Tibial nerve (tissue), 4 donors: ENCODE measurements around the gene CXCL14. TPM values are rescaled to one million over a fixed set of nuclear protein-coding genes. Genes with fewer than 3 reads are reported as not detected.

Experiments
- DNase-seq, 2 donors: peaks; one replicate each; pipeline ENCODE4 v3.0.0-alpha.2; 2019; ENCODE audit warnings: low spot score in 2 of 2
- H3K27ac ChIP-seq, 4 donors: fragments of 200-600 bp; sonication (generic) in 3 of 4; one replicate each; pipeline ENCODE4 v1.5.1; 2017 to 2019; ENCODE audit warnings: mild to moderate bottlenecking in 1 of 4
- H3K27me3 ChIP-seq, 2 donors: fragments of 200-600 bp; sonication (generic) in 1 of 2; one replicate each; pipeline versions ENCODE4 v1.5.1 to v1.6.0; 2017 to 2019
- H3K36me3 ChIP-seq, 3 donors: fragments of 200-600 bp; sonication (generic); one replicate each; pipeline ENCODE4 v1.5.1; 2018 to 2019
- H3K4me1 ChIP-seq, 4 donors: fragments of 200-600 bp; sonication (generic) in 3 of 4; one replicate each; pipeline ENCODE4 v1.5.1; 2017 to 2019
- H3K4me3 ChIP-seq, 4 donors: fragments of 200-600 bp; sonication (generic) in 3 of 4; one replicate each; pipeline ENCODE4 v1.5.1; 2017 to 2019; ENCODE audit warnings: mild to moderate bottlenecking in 1 of 4, moderate library complexity in 1 of 4
- H3K9me3 ChIP-seq, 4 donors: fragments of 200-600 bp; sonication (generic) in 3 of 4; one replicate each; pipeline ENCODE4 v1.5.1; 2017 to 2019
- CTCF ChIP-seq, 5 experiments: fragments of 200-600 bp in 3 of 5; fragments of 450-650 bp in 2 of 5; sonication (generic) in 3 of 5; IDR thresholded peaks; one replicate each; pipeline ENCODE4 v1.5.1; 2016 to 2019; ENCODE audit warnings: antibody characterized with exemption in 5 of 5, mild to moderate bottlenecking in 3 of 5, moderate library complexity in 2 of 5
- EP300 ChIP-seq, 2 donors: sonication (generic); formaldehyde crosslinking; IDR thresholded peaks; one replicate each; pipeline ENCODE4 v1.6.1; 2017; ENCODE audit warnings: antibody characterized with exemption in 2 of 2, mild to moderate bottlenecking in 1 of 2
- POLR2A ChIP-seq, 2 donors: fragments of 450-650 bp; IDR thresholded peaks; one replicate each; pipeline ENCODE4 v1.6.1; 2017; ENCODE audit warnings: antibody characterized with exemption in 2 of 2, mild to moderate bottlenecking in 2 of 2, moderate library complexity in 2 of 2
- WGBS, 2 donors: methylation state at CpG; one replicate each; pipeline ENCODE4 v1.1.5; 2018; 5-methylcytosine and 5-hydroxymethylcytosine counted together
- total RNA-seq, 4 donors: library from RNA; depleted of rRNA; stranded (reverse); fragments of >200 nt; gene quantifications; one replicate each; pipeline ENCODE4 v1.1.0, GENCODE V29; 2016

CXCL14 gene
- total RNA-seq, 4 donors from 2014 or later, result 76.5 to 171 (median 111) TPM

GRCh38 chr5:135584276-135584675 lies 5.5 kb upstream of the CXCL14 start:
- H3K4me3 ChIP-seq, result no peak overlapping the region
- WGBS, 2 donors, result 72 to 73% methylated on average over 2 of the region's 2 CpGs
- H3K4me1 ChIP-seq, result peaks cover 0 to under 1% (median 0%) of the 10 kb centered on the region in 4 donors
- peaks cover 0 to 15% of the 10 kb centered on the region in 2 donors for H3K27me3 ChIP-seq
- H3K9me3 ChIP-seq, result no peaks in the 10 kb centered on the region
- no peak for DNase-seq
- TF ChIP-seq EP300 (IDR thresholded peaks at IDR 0.05), result no peak
- no peak overlapping the region for H3K27ac ChIP-seq
- no peaks in the 10 kb centered on the region for H3K36me3 ChIP-seq

GRCh38 chr5:135582099-135582781 lies 3.4 kb upstream of the CXCL14 start:
- no peak for DNase-seq
- WGBS, 2 donors, result 67 to 80% methylated on average over 6 of the region's 6 CpGs

GRCh38 chr5:135578305-135578684 lies 496 bp downstream of the CXCL14 start:
- Histone ChIP-seq H3K27ac (peak overlapping the region in 2 of 4 donors; percentile 51 to 55), H3K9me3 (no peaks in the 10 kb centered on the region), H3K36me3 (no peaks in the 10 kb centered on the region), H3K4me3 (peak overlapping the region; percentile 23 to 51 (median 32)), H3K4me1 (peaks cover 0 to 14% (median 0%) of the 10 kb centered on the region in 4 donors), H3K27me3 (peaks cover 0 to 32% of the 10 kb centered on the region in 2 donors)
- no peak for TF ChIP-seq CTCF (IDR thresholded peaks at IDR 0.05)
- TF ChIP-seq EP300 (IDR thresholded peaks at IDR 0.05), result no peak
- TF ChIP-seq POLR2A (IDR thresholded peaks at IDR 0.05), result no peak
- DNase-seq, result no peak
- 6 to 21% methylated on average over 8 to 16 of the region's 21 CpGs for WGBS, 2 donors

More at GRCh38 chr5:135582099-135582781, 3.4 kb upstream of the CXCL14 start:
- Histone ChIP-seq H3K4me3 (no peak overlapping the region), H3K27ac (no peak overlapping the region), H3K27me3 (peaks cover 0 to 32% of the 10 kb centered on the region in 2 donors), H3K4me1 (peaks cover 0 to 14% (median 0%) of the 10 kb centered on the region in 4 donors), H3K9me3 (no peaks in the 10 kb centered on the region), H3K36me3 (no peaks in the 10 kb centered on the region)
- TF ChIP-seq EP300 (IDR thresholded peaks at IDR 0.05) (no peak), POLR2A (IDR thresholded peaks at IDR 0.05) (no peak), CTCF (IDR thresholded peaks at IDR 0.05) (no peak)

- H3K36me3 ChIP-seq, result no peaks in the 10 kb centered on the region
- no peak for TF ChIP-seq EP300 (IDR thresholded peaks at IDR 0.05)
- WGBS, 2 donors, result 53 to 63% methylated on average over 8 of the region's 8 CpGs
- peaks cover 0 to 14% (median 0%) of the 10 kb centered on the region in 4 donors for H3K4me1 ChIP-seq
- H3K9me3 ChIP-seq, result no peaks in the 10 kb centered on the region
- H3K27me3 ChIP-seq, result peaks cover 0 to 32% of the 10 kb centered on the region in 2 donors
- H3K4me3 ChIP-seq, result peak overlapping the region in 1 of 4 donors; percentile 51
- H3K27ac ChIP-seq, result no peak overlapping the region
- no peak for DNase-seq
Observed at GRCh38 chr5:135577421-135577820, 1.4 kb downstream of the CXCL14 start.

- no peaks in the 10 kb centered on the region for H3K9me3 ChIP-seq
- peaks cover 0 to 22% of the 10 kb centered on the region in 2 donors for H3K27me3 ChIP-seq
- TF ChIP-seq CTCF (IDR thresholded peaks at IDR 0.05) (no peak), EP300 (IDR thresholded peaks at IDR 0.05) (no peak), POLR2A (IDR thresholded peaks at IDR 0.05) (no peak)
- DNase-seq, result no peak
- no peaks in the 10 kb centered on the region for H3K36me3 ChIP-seq
- WGBS, 2 donors, result 45 to 53% methylated on average over 6 of the region's 6 CpGs
- H3K27ac ChIP-seq, result no peak overlapping the region
- no peak overlapping the region for H3K4me3 ChIP-seq
- peaks cover 0 to 14% (median 0%) of the 10 kb centered on the region in 4 donors for H3K4me1 ChIP-seq
Observed at GRCh38 chr5:135576075-135576599, 2.7 kb downstream of the CXCL14 start.

- WGBS, 2 donors, result 87 to 89% methylated on average over 9 to 10 of the region's 10 CpGs
- Histone ChIP-seq H3K4me3 (no peak overlapping the region), H3K27ac (no peak overlapping the region), H3K4me1 (peaks cover 0 to 14% (median 0%) of the 10 kb centered on the region in 4 donors), H3K36me3 (no peaks in the 10 kb centered on the region), H3K9me3 (no peaks in the 10 kb centered on the region), H3K27me3 (peaks cover 0 to 19% of the 10 kb centered on the region in 2 donors)
- TF ChIP-seq POLR2A (IDR thresholded peaks at IDR 0.05) (no peak), CTCF (IDR thresholded peaks at IDR 0.05) (no peak), EP300 (IDR thresholded peaks at IDR 0.05) (no peak)
- DNase-seq, result no peak
Observed at GRCh38 chr5:135574493-135574892, 4.3 kb downstream of the CXCL14 start.
